HG03354 (cell line): Measurements from ENCODE around the gene FBXW8.

Source experiments
- ATAC-seq: cut with Tn5 transposase; IDR thresholded peaks from one replicate; pipeline ENCODE4 v1.9.1; 2021; ENCODE audit warnings: mild to moderate bottlenecking; ENCODE audit not compliant: unreplicated experiment, poor library complexity, severe bottlenecking

The FBXW8 gene

GRCh38 chr12:116945886-116946550 is 35.3 kb downstream of the FBXW8 start:
- no peak for ATAC-seq

- no peak for ATAC-seq
These were observed 37.5 kb downstream of the FBXW8 start for GRCh38 chr12:116948298-116948697.

GRCh38 chr12:116950628-116951325 is 40.0 kb downstream of the FBXW8 start:
- ATAC-seq: no peak

- no peak for ATAC-seq
These were observed 44.1 kb downstream of the FBXW8 start for GRCh38 chr12:116954710-116955381.

- no peak for ATAC-seq
These were observed 44.8 kb downstream of the FBXW8 start for GRCh38 chr12:116955382-116956021.

- ATAC-seq: no peak
These were observed 47.9 kb downstream of the FBXW8 start for GRCh38 chr12:116958402-116959197.

- ATAC-seq: no peak
These were observed 48.4 kb downstream of the FBXW8 start for GRCh38 chr12:116959198-116959460.

- ATAC-seq: peak; percentile 98
These were observed 49.2 kb downstream of the FBXW8 start for GRCh38 chr12:116959845-116960514.

- no peak for ATAC-seq
These were observed 51.4 kb downstream of the FBXW8 start for GRCh38 chr12:116962197-116962596.

- no peak for ATAC-seq
These were observed 52.1 kb downstream of the FBXW8 start for GRCh38 chr12:116962783-116963356.

- ATAC-seq: no peak
These were observed 53.6 kb downstream of the FBXW8 start for GRCh38 chr12:116964054-116965050.

- ATAC-seq: no peak
These were observed 58.2 kb downstream of the FBXW8 start for GRCh38 chr12:116968986-116969385.

GRCh38 chr12:116969615-116970585 is 59.1 kb downstream of the FBXW8 start:
- no peak for ATAC-seq

GRCh38 chr12:116971222-116971621 is 60.5 kb downstream of the FBXW8 start:
- ATAC-seq: no peak

- no peak for ATAC-seq
These were observed 65.1 kb downstream of the FBXW8 start for GRCh38 chr12:116975779-116976393.
